ENCODE data around the gene CMIP. TPM values are rescaled to one million over a fixed set of nuclear protein-coding genes. Genes with fewer than 3 reads are reported as not detected.
"Not testable (repeated sequence)": the region's sequence is repeated elsewhere in the genome, so short reads cannot be mapped to it uniquely, and the experiment has no call there.

CMIP gene
- total RNA-seq, 1 experiment from 2014 or later: 25.7 TPM

GRCh38 chr16:81403208-81403600, 41.4 kb upstream of the CMIP start:
- intact Hi-C loops (cut with micrococcal nuclease): loop anchor here (5.0 kb wide), 2 partner anchors 109 to 219 kb away; no protein-coding TSS in a partner anchor
- CTCF ChIA-PET: interaction anchor here (0.6 to 0.7 kb wide), 2 partner anchors 37 to 489 kb away, joined by 9 to 18 read pairs; no protein-coding TSS in a partner anchor
- Histone ChIP-seq H3F3A (ENCODE audit: low read length, unreplicated experiment) (no peaks in the 10 kb centered on the region), H3K4me2 (ENCODE audit: low read length) (peak overlapping the region; percentile 73), H3K9me2 (replicated peaks; ENCODE audit: low read length) (no peaks in the 10 kb centered on the region), H3K79me2 (ENCODE audit: low read length) (0 out of 2 replicates have a peak, but pooled peaks cover 4% of the 10 kb centered on the region), H3K4me1 (ENCODE audit: insufficient read depth, low read length) (peaks cover 48% of the 10 kb centered on the region), H3K27ac (ENCODE audit: low read length) (peak overlapping the region; percentile 99), H2AFZ (ENCODE audit: low read length) (no peak overlapping the region), H3K27me3 (ENCODE audit: low read length) (no peaks in the 10 kb centered on the region), H3K9ac (ENCODE audit: low read length) (peak overlapping the region; percentile 77), H3K9me3 (ENCODE audit: low read length) (peaks cover 6% of the 10 kb centered on the region; the same call in 1 of the 2 replicates), H3K4me3 (ENCODE audit: low read length) (no peak overlapping the region), H4K20me1 (ENCODE audit: low read length) (no peaks in the 10 kb centered on the region), H3K36me3 (ENCODE audit: low read depth, low read length) (peaks cover 3% of the 10 kb centered on the region; the same call in 1 of the 2 replicates)
- BruUV-seq (replicated peaks): no TSS peak
- no peak for TF ChIP-seq CTCF (conservative IDR thresholded peaks at IDR 0.05; ENCODE audit: low read depth, low read length)
- no peak for TF ChIP-seq EZH2 (IDR thresholded peaks at IDR 0.05; ENCODE audit: low read length, unreplicated experiment)
- TF ChIP-seq EZH2phosphoT487 (IDR thresholded peaks at IDR 0.05; ENCODE audit: borderline replicate concordance, low read length): no peak
- DNase-seq (no peak), ATAC-seq (no peak)
- POLR2A ChIA-PET (ENCODE audit: unreplicated experiment): interaction anchor here (0.6 kb wide), 1 partner anchor 159 kb away, joined by 12 read pairs; no protein-coding TSS in a partner anchor

GRCh38 chr16:81403601-81404391, 40.8 kb upstream of the CMIP start:
- DNase-seq (peak; percentile 89), ATAC-seq (peak; percentile 56)
- Histone ChIP-seq H3K9ac (ENCODE audit: low read length) (peak overlapping the region; percentile 77), H3K79me2 (ENCODE audit: low read length) (0 out of 2 replicates have a peak, but pooled peaks cover 4% of the 10 kb centered on the region), H3F3A (ENCODE audit: low read length, unreplicated experiment) (no peaks in the 10 kb centered on the region), H3K4me3 (ENCODE audit: low read length) (no peak overlapping the region), H3K9me3 (ENCODE audit: low read length) (peaks cover 6% of the 10 kb centered on the region; the same call in 1 of the 2 replicates), H3K27ac (ENCODE audit: low read length) (peak overlapping the region; percentile 99), H3K9me2 (replicated peaks; ENCODE audit: low read length) (no peaks in the 10 kb centered on the region), H3K4me1 (ENCODE audit: insufficient read depth, low read length) (peaks cover 48% of the 10 kb centered on the region), H2AFZ (ENCODE audit: low read length) (peak overlapping the region; percentile 56; the same call in 1 of the 2 replicates), H3K4me2 (ENCODE audit: low read length) (peak overlapping the region; percentile 73), H4K20me1 (ENCODE audit: low read length) (no peaks in the 10 kb centered on the region), H3K36me3 (ENCODE audit: low read depth, low read length) (peaks cover 3% of the 10 kb centered on the region; the same call in 1 of the 2 replicates), H3K27me3 (ENCODE audit: low read length) (no peaks in the 10 kb centered on the region)
- BruUV-seq (replicated peaks): no TSS peak
- intact Hi-C loops (cut with micrococcal nuclease): loop anchor here (2.0 to 5.0 kb wide), 4 partner anchors 43 to 319 kb away; no protein-coding TSS in a partner anchor
- CTCF ChIA-PET: interaction anchor here (0.5 to 0.7 kb wide), 3 partner anchors 90 to 488 kb away, joined by 3 to 9 read pairs (median 5); no protein-coding TSS in a partner anchor
- POLR2A ChIA-PET (ENCODE audit: unreplicated experiment): interaction anchor here (0.6 kb wide), 1 partner anchor 159 kb away, joined by 12 read pairs; no protein-coding TSS in a partner anchor
- TF ChIP-seq CTCF (conservative IDR thresholded peaks at IDR 0.05; ENCODE audit: low read depth, low read length): peak; percentile 80
- TF ChIP-seq EZH2phosphoT487 (IDR thresholded peaks at IDR 0.05; ENCODE audit: borderline replicate concordance, low read length): no peak

GRCh38 chr16:81405002-81405401, 39.6 kb upstream of the CMIP start:
- H3K4me3 ChIP-seq (ENCODE audit: low read length); H4K20me1 ChIP-seq (ENCODE audit: low read length); DNase-seq; H3K36me3 ChIP-seq (ENCODE audit: low read depth, low read length); H3F3A ChIP-seq (ENCODE audit: low read length, unreplicated experiment); H3K27me3 ChIP-seq (ENCODE audit: low read length); H3K9me2 ChIP-seq (replicated peaks; ENCODE audit: low read length); H3K79me2 ChIP-seq (ENCODE audit: low read length); H2AFZ ChIP-seq (ENCODE audit: low read length); H3K9me3 ChIP-seq (ENCODE audit: low read length); ATAC-seq; CTCF ChIA-PET; BruUV-seq (replicated peaks): not testable (repeated sequence)
- Histone ChIP-seq H3K4me2 (ENCODE audit: low read length) (peak overlapping the region; percentile 65), H3K4me1 (ENCODE audit: insufficient read depth, low read length) (peaks cover 48% of the 10 kb centered on the region), H3K27ac (ENCODE audit: low read length) (peak overlapping the region; percentile 99), H3K9ac (ENCODE audit: low read length) (peak overlapping the region; percentile 77)
- POLR2A ChIA-PET (ENCODE audit: unreplicated experiment): interaction anchor here (0.6 kb wide), 1 partner anchor 462 kb away, joined by 3 read pairs; no protein-coding TSS in a partner anchor
- intact Hi-C loops (cut with micrococcal nuclease): loop anchor here (2.0 to 5.0 kb wide), 4 partner anchors 42 to 318 kb away; no protein-coding TSS in a partner anchor
